Measurements from ENCODE around the gene ZBTB40.

ZBTB40 gene

DNA sequence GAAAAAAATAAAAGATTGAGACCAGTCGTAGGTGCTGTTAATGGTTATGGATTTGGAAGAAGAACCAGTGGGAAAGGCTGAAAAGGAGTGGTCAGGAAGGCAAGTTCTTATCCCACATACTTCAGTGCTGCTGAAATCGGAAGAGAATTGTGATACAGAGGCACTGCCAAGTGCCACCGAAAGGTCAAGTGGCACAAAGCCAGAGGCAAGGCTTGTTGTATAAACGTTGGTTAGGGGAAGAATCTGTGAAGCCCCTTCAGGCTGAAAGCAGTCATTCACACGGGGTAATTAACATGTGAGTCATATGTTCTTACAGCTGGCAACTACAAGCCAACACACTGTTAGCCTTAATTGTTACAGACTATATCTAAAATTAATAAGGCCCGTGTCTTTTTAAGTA, 48.8 kb downstream of the ZBTB40 start (continued):
- TF ChIP-seq ZNF184 (tag by site-specific recombination; IDR thresholded peaks at IDR 0.05) = 0 out of 2 replicates have a peak, but pooled peaks have one; percentile 19
- TF ChIP-seq ZXDB (tag by site-specific recombination; IDR thresholded peaks at IDR 0.05) = 0 out of 2 replicates have a peak, but pooled peaks have one; percentile 23
- TF ChIP-seq ZNF394 (tag by site-specific recombination; IDR thresholded peaks at IDR 0.05; ENCODE audit: borderline replicate concordance) = no peak
- TF ChIP-seq, protein P1, sequence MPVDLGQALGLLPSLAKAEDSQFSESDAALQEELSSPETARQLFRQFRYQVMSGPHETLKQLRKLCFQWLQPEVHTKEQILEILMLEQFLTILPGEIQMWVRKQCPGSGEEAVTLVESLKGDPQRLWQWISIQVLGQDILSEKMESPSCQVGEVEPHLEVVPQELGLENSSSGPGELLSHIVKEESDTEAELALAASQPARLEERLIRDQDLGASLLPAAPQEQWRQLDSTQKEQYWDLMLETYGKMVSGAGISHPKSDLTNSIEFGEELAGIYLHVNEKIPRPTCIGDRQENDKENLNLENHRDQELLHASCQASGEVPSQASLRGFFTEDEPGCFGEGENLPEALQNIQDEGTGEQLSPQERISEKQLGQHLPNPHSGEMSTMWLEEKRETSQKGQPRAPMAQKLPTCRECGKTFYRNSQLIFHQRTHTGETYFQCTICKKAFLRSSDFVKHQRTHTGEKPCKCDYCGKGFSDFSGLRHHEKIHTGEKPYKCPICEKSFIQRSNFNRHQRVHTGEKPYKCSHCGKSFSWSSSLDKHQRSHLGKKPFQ (tag by site-specific recombination; IDR thresholded peaks at IDR 0.05) = no peak
- no peak for TF ChIP-seq ZBTB48 (tag by site-specific recombination; IDR thresholded peaks at IDR 0.05)
- 0 out of 2 replicates have a peak, but pooled peaks have one; percentile 35 for TF ChIP-seq ZNF324 (tag by site-specific recombination; IDR thresholded peaks at IDR 0.05)
- TF ChIP-seq ZNF248 (tag by site-specific recombination; IDR thresholded peaks at IDR 0.05) = no peak
- TF ChIP-seq, protein P2, sequence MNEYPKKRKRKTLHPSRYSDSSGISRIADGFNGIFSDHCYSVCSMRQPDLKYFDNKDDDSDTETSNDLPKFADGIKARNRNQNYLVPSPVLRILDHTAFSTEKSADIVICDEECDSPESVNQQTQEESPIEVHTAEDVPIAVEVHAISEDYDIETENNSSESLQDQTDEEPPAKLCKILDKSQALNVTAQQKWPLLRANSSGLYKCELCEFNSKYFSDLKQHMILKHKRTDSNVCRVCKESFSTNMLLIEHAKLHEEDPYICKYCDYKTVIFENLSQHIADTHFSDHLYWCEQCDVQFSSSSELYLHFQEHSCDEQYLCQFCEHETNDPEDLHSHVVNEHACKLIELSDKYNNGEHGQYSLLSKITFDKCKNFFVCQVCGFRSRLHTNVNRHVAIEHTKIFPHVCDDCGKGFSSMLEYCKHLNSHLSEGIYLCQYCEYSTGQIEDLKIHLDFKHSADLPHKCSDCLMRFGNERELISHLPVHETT (tag by site-specific recombination; IDR thresholded peaks at IDR 0.05) = no peak
- TF ChIP-seq ZNF311 (tag by site-specific recombination; IDR thresholded peaks at IDR 0.05; ENCODE audit: borderline replicate concordance) = no peak
- peak; percentile 91 for TF ChIP-seq OSR2 (tag by site-specific recombination; IDR thresholded peaks at IDR 0.05)
- no peak for TF ChIP-seq ZNF707 (tag by site-specific recombination; IDR thresholded peaks at IDR 0.05)
- TF ChIP-seq, protein P3, sequence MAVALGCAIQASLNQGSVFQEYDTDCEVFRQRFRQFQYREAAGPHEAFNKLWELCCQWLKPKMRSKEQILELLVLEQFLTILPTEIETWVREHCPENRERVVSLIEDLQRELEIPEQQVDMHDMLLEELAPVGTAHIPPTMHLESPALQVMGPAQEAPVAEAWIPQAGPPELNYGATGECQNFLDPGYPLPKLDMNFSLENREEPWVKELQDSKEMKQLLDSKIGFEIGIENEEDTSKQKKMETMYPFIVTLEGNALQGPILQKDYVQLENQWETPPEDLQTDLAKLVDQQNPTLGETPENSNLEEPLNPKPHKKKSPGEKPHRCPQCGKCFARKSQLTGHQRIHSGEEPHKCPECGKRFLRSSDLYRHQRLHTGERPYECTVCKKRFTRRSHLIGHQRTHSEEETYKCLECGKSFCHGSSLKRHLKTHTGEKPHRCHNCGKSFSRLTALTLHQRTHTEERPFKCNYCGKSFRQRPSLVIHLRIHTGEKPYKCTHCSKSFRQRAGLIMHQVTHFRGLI (tag by site-specific recombination; IDR thresholded peaks at IDR 0.05) = no peak
- TF ChIP-seq, protein P4, sequence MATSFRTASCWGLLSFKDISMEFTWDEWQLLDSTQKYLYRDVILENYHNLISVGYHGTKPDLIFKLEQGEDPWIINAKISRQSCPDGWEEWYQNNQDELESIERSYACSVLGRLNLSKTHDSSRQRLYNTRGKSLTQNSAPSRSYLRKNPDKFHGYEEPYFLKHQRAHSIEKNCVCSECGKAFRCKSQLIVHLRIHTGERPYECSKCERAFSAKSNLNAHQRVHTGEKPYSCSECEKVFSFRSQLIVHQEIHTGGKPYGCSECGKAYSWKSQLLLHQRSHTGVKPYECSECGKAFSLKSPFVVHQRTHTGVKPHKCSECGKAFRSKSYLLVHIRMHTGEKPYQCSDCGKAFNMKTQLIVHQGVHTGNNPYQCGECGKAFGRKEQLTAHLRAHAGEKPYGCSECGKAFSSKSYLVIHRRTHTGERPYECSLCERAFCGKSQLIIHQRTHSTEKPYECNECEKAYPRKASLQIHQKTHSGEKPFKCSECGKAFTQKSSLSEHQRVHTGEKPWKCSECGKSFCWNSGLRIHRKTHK (tag by site-specific recombination; IDR thresholded peaks at IDR 0.05) = no peak
- no peak for TF ChIP-seq ZNF677 (tag by site-specific recombination; IDR thresholded peaks at IDR 0.05)
- TF ChIP-seq ZBTB17 (tag by site-specific recombination; IDR thresholded peaks at IDR 0.05) = no peak
- TF ChIP-seq, protein P5, sequence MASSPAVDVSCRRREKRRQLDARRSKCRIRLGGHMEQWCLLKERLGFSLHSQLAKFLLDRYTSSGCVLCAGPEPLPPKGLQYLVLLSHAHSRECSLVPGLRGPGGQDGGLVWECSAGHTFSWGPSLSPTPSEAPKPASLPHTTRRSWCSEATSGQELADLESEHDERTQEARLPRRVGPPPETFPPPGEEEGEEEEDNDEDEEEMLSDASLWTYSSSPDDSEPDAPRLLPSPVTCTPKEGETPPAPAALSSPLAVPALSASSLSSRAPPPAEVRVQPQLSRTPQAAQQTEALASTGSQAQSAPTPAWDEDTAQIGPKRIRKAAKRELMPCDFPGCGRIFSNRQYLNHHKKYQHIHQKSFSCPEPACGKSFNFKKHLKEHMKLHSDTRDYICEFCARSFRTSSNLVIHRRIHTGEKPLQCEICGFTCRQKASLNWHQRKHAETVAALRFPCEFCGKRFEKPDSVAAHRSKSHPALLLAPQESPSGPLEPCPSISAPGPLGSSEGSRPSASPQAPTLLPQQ (tag by site-specific recombination; IDR thresholded peaks at IDR 0.05) = 0 out of 2 replicates have a peak, but pooled peaks have one; percentile 26
- TF ChIP-seq ZNF571 (tag by site-specific recombination; IDR thresholded peaks at IDR 0.05) = no peak
- no peak for TF ChIP-seq ZNF354C (tag by site-specific recombination; IDR thresholded peaks at IDR 0.05; ENCODE audit: borderline replicate concordance, low read depth)
- no peak for TF ChIP-seq ZNF777 (tag by site-specific recombination; IDR thresholded peaks at IDR 0.05; ENCODE audit: borderline replicate concordance)
- TF ChIP-seq ZNF600 (tag by site-specific recombination; IDR thresholded peaks at IDR 0.05) = peak; percentile 93
- no peak for TF ChIP-seq ZNF341 (tag by site-specific recombination; IDR thresholded peaks at IDR 0.05; ENCODE audit: low read depth)
- TF ChIP-seq ZNF558 (tag by site-specific recombination; IDR thresholded peaks at IDR 0.05) = no peak
- 0 out of 2 replicates have a peak, but pooled peaks have one; percentile 41 for TF ChIP-seq ZNF501 (tag by site-specific recombination; IDR thresholded peaks at IDR 0.05)
- no peak for TF ChIP-seq ZNF544 (tag by site-specific recombination; IDR thresholded peaks at IDR 0.05)
- TF ChIP-seq, protein P6, sequence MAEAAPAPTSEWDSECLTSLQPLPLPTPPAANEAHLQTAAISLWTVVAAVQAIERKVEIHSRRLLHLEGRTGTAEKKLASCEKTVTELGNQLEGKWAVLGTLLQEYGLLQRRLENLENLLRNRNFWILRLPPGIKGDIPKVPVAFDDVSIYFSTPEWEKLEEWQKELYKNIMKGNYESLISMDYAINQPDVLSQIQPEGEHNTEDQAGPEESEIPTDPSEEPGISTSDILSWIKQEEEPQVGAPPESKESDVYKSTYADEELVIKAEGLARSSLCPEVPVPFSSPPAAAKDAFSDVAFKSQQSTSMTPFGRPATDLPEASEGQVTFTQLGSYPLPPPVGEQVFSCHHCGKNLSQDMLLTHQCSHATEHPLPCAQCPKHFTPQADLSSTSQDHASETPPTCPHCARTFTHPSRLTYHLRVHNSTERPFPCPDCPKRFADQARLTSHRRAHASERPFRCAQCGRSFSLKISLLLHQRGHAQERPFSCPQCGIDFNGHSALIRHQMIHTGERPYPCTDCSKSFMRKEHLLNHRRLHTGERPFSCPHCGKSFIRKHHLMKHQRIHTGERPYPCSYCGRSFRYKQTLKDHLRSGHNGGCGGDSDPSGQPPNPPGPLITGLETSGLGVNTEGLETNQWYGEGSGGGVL (tag by site-specific recombination; IDR thresholded peaks at IDR 0.05) = no peak
- no peak for TF ChIP-seq ZBTB8A (tag by site-specific recombination; IDR thresholded peaks at IDR 0.05)
- TF ChIP-seq TCF7L2 (IDR thresholded peaks at IDR 0.05; ENCODE audit: borderline replicate concordance, low read depth, low read length) = no peak
- no peak for TF ChIP-seq MEIS1 (CRISPR knock-in tag; IDR thresholded peaks at IDR 0.05; ENCODE audit: borderline replicate concordance)
